SU-DHL-6 (cell line): Measurements from ENCODE around the gene SLC17A8.

ENCODE experiments used
- EZH2phosphoT487 ChIP-seq: fragments of 200-600 bp; sonication (generic), shearing (Covaris generic); conservative IDR thresholded peaks from 2 replicates; pipeline ENCODE4 v1.6.1; 2018; ENCODE audit warnings: mild to moderate bottlenecking, antibody characterized with exemption, low read length, moderate library complexity, mixed read lengths
- TF ChIP-seq, protein P1 (sequence below): fragments of 200-600 bp; sonication (generic); IDR thresholded peaks from one replicate; pipeline ENCODE4 v1.5.1; 2017; ENCODE audit warnings: antibody characterized with exemption, mild to moderate bottlenecking, low read length, moderate library complexity; ENCODE audit not compliant: insufficient read depth, poor library complexity, severe bottlenecking

- no peak for TF ChIP-seq EZH2phosphoT487
- TF ChIP-seq, protein P1, sequence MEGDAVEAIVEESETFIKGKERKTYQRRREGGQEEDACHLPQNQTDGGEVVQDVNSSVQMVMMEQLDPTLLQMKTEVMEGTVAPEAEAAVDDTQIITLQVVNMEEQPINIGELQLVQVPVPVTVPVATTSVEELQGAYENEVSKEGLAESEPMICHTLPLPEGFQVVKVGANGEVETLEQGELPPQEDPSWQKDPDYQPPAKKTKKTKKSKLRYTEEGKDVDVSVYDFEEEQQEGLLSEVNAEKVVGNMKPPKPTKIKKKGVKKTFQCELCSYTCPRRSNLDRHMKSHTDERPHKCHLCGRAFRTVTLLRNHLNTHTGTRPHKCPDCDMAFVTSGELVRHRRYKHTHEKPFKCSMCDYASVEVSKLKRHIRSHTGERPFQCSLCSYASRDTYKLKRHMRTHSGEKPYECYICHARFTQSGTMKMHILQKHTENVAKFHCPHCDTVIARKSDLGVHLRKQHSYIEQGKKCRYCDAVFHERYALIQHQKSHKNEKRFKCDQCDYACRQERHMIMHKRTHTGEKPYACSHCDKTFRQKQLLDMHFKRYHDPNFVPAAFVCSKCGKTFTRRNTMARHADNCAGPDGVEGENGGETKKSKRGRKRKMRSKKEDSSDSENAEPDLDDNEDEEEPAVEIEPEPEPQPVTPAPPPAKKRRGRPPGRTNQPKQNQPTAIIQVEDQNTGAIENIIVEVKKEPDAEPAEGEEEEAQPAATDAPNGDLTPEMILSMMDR = no peak
Observed at GRCh38 chr12:100422646-100423045, 65.8 kb downstream of the SLC17A8 start.
